GM18511 (cell line): ENCODE results near the gene OXCT2.

Source experiments
- ATAC-seq: cut with Tn5 transposase; IDR thresholded peaks from one replicate; pipeline ENCODE4 v1.9.1; 2021; ENCODE audit warnings: mild to moderate bottlenecking, moderate library complexity; ENCODE audit not compliant: unreplicated experiment

Gene OXCT2

GRCh38 chr1:39737546-39738169, 33.5 kb downstream of the OXCT2 start:
- ATAC-seq, result no peak

- ATAC-seq, result no peak
Measured at GRCh38 chr1:39735731-39736130, 35.4 kb downstream of the OXCT2 start.

- no peak for ATAC-seq
Measured at GRCh38 chr1:39733161-39733560, 38.0 kb downstream of the OXCT2 start.

GRCh38 chr1:39732730-39733129, 38.4 kb downstream of the OXCT2 start:
- ATAC-seq, result no peak

- ATAC-seq, result no peak
Measured at GRCh38 chr1:39729842-39730241, 41.3 kb downstream of the OXCT2 start.

GRCh38 chr1:39729030-39729429, 42.1 kb downstream of the OXCT2 start:
- no peak for ATAC-seq

GRCh38 chr1:39727932-39728317, 43.2 kb downstream of the OXCT2 start:
- no peak for ATAC-seq

GRCh38 chr1:39727221-39727931, 43.8 kb downstream of the OXCT2 start:
- peak; percentile 44 for ATAC-seq

- no peak for ATAC-seq
Measured at GRCh38 chr1:39726600-39726999, 44.5 kb downstream of the OXCT2 start.

- ATAC-seq, result no peak
Measured at GRCh38 chr1:39722495-39722894, 48.7 kb downstream of the OXCT2 start.

GRCh38 chr1:39721664-39722063, 49.5 kb downstream of the OXCT2 start:
- no peak for ATAC-seq

- ATAC-seq, result no peak
Measured at GRCh38 chr1:39720094-39720999, 50.8 kb downstream of the OXCT2 start.
